Colonic mucosa (tissue), 4 donors: Measurements from ENCODE around the gene DMC1. TPM values are rescaled to one million over a fixed set of nuclear protein-coding genes. Genes with fewer than 3 reads are reported as not detected.

Experiments
- DNase-seq: peaks from one replicate; pipeline ENCODE4 v3.0.0-alpha.2; 2020
- H3K27ac ChIP-seq: fragments of 200-600 bp; one replicate; pipeline ENCODE4 v1.8.0; 2021
- H3K27me3 ChIP-seq: fragments of 200-600 bp; one replicate; pipeline ENCODE4 v1.8.0; 2021
- H3K36me3 ChIP-seq: fragments of 200-600 bp; one replicate; pipeline ENCODE4 v1.8.0; 2021
- H3K4me1 ChIP-seq: fragments of 200-600 bp; one replicate; pipeline ENCODE4 v1.8.0; 2021; ENCODE audit warnings: mild to moderate bottlenecking
- H3K4me3 ChIP-seq: fragments of 200-600 bp; one replicate; pipeline ENCODE4 v1.8.0; 2021
- H3K9ac ChIP-seq, 2 donors: one replicate each; pipeline ENCODE4 v1.7.0; 2013; ENCODE audit warnings: control low read depth in 2 of 2, low read depth in 2 of 2, low read length in 2 of 2
- H3K9me3 ChIP-seq: fragments of 200-600 bp; one replicate; pipeline ENCODE4 v1.8.0; 2021
- CTCF ChIP-seq: fragments of 200-600 bp; IDR thresholded peaks from one replicate; pipeline ENCODE4 v1.8.0; 2022; ENCODE audit warnings: antibody characterized with exemption, mild to moderate bottlenecking
- intact Hi-C: fragments of 100-400 bp; cut with DNase I; formaldehyde crosslinking; loops from one replicate; pipeline ENCODE4 v1.14.1; 2022
- total RNA-seq, 2 donors: library from RNA; stranded (reverse); fragmentation: NEBNext Ultra II Directional in 1 of 2; extraction: Animal tissue kit (Norgen Biotek cat#: 25700) in 1 of 2; gene quantifications; one replicate each; pipeline ENCODE4 v1.2.1, GENCODE V29; 2021
- donor health status: healthy.
- donor health status: DM: no; HTN: no; CAD: no.
- donor health status: DM: no; HTN: no; CAD: no.

Gene DMC1
- total RNA-seq, 2 donors from 2014 or later = 2.0 to 3.0 TPM

- no peaks in the 10 kb centered on the region for H3K36me3 ChIP-seq
- H3K27ac ChIP-seq = no peak overlapping the region
- H3K27me3 ChIP-seq = no peaks in the 10 kb centered on the region
- intact Hi-C loops = loop anchor here (5.0 kb wide), 2 partner anchors 154 to 519 kb away; no protein-coding TSS in a partner anchor
- H3K4me3 ChIP-seq = peak overlapping the region; percentile 57
- H3K9me3 ChIP-seq = no peaks in the 10 kb centered on the region
- peak overlapping the region; percentile 61 to 79 for H3K9ac ChIP-seq
- no peaks in the 10 kb centered on the region for H3K4me1 ChIP-seq
- DNase-seq = peak; percentile 48
- no peak for TF ChIP-seq CTCF
Measured at GRCh38 chr22:38570779-38571364, 889 bp upstream of the DMC1 start.

GRCh38 chr22:38569181-38569971 is 607 bp downstream of the DMC1 start:
- no peaks in the 10 kb centered on the region for H3K27me3 ChIP-seq
- intact Hi-C loops = no loop called here
- peak overlapping the region; percentile 57 for H3K4me3 ChIP-seq
- H3K9me3 ChIP-seq = no peaks in the 10 kb centered on the region
- H3K27ac ChIP-seq = no peak overlapping the region
- peak overlapping the region; percentile 16 to 69 for H3K9ac ChIP-seq
- DNase-seq = no peak
- TF ChIP-seq CTCF = no peak
- H3K4me1 ChIP-seq = no peaks in the 10 kb centered on the region
- no peaks in the 10 kb centered on the region for H3K36me3 ChIP-seq

- DNase-seq = no peak
- no peaks in the 10 kb centered on the region for H3K27me3 ChIP-seq
- H3K9ac ChIP-seq = no peak overlapping the region
- H3K4me3 ChIP-seq = no peak overlapping the region
- no peaks in the 10 kb centered on the region for H3K9me3 ChIP-seq
- intact Hi-C loops = no loop called here
- no peaks in the 10 kb centered on the region for H3K4me1 ChIP-seq
- H3K36me3 ChIP-seq = no peaks in the 10 kb centered on the region
- no peak overlapping the region for H3K27ac ChIP-seq
- TF ChIP-seq CTCF = no peak
Measured at GRCh38 chr22:38567531-38568285, 2.3 kb downstream of the DMC1 start.

- Histone ChIP-seq H3K4me3 (no peak overlapping the region), H3K36me3 (no peaks in the 10 kb centered on the region), H3K9ac (no peak overlapping the region), H3K4me1 (no peaks in the 10 kb centered on the region), H3K9me3 (no peaks in the 10 kb centered on the region), H3K27me3 (no peaks in the 10 kb centered on the region), H3K27ac (no peak overlapping the region)
- no peak for TF ChIP-seq CTCF
- DNase-seq = no peak
- intact Hi-C loops = no loop called here
Measured at GRCh38 chr22:38566726-38567504, 3.1 kb downstream of the DMC1 start.

GRCh38 chr22:38565441-38565840 is 4.5 kb downstream of the DMC1 start:
- Histone ChIP-seq H3K9me3 (no peaks in the 10 kb centered on the region), H3K4me1 (no peaks in the 10 kb centered on the region), H3K36me3 (no peaks in the 10 kb centered on the region), H3K27me3 (no peaks in the 10 kb centered on the region), H3K9ac (no peak overlapping the region), H3K4me3 (no peak overlapping the region), H3K27ac (no peak overlapping the region)
- no peak for DNase-seq
- TF ChIP-seq CTCF = no peak
- intact Hi-C loops = no loop called here
